IPS-18c (cell line): Measurements from ENCODE around the gene TCP11.
"Not testable (repeated sequence)": the region's sequence is repeated elsewhere in the genome, so short reads cannot be mapped to it uniquely, and the experiment has no call there.

Experiments
- H3K4me3 ChIP-seq: 2 replicates; pipeline ENCODE4 v1.7.0; 2013; ENCODE audit warnings: low read depth, mild to moderate bottlenecking, low read length, moderate library complexity; ENCODE audit not compliant: insufficient read depth
- H3K9me3 ChIP-seq: one replicate; pipeline ENCODE4 v1.6.1; 2013; ENCODE audit warnings: mild to moderate bottlenecking, low read length, moderate library complexity; ENCODE audit not compliant: control insufficient read depth, insufficient read depth

The TCP11 gene

GRCh38 chr6:35158520-35158919, 17.4 kb upstream of the TCP11 start:
- H3K4me3 ChIP-seq, result no peak overlapping the region
- H3K9me3 ChIP-seq, result no peaks in the 10 kb centered on the region

DNA sequence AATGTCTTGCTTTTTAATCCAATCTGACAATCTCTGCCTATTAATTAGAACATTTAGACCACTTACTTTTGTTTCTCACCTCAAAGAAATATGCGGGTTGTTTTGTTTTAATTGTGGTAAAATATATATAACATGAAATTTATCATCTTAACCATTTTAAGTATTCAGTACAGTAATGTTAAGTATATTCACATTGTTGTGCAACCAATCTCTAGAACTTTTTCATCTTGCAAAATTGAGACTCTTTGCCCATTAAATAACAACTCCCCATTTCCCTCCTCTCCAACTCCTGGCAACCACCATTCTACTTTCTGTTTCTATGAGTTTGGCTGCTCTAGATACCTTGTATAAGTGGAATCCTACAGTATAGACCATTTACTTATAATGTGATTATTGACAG, 13.8 kb upstream of the TCP11 start:
- no peaks in the 10 kb centered on the region for H3K9me3 ChIP-seq
- no peak overlapping the region for H3K4me3 ChIP-seq

- Histone ChIP-seq H3K4me3 (no peak overlapping the region), H3K9me3 (no peaks in the 10 kb centered on the region)
Observed at GRCh38 chr6:35154262-35154661, 13.1 kb upstream of the TCP11 start.

DNA sequence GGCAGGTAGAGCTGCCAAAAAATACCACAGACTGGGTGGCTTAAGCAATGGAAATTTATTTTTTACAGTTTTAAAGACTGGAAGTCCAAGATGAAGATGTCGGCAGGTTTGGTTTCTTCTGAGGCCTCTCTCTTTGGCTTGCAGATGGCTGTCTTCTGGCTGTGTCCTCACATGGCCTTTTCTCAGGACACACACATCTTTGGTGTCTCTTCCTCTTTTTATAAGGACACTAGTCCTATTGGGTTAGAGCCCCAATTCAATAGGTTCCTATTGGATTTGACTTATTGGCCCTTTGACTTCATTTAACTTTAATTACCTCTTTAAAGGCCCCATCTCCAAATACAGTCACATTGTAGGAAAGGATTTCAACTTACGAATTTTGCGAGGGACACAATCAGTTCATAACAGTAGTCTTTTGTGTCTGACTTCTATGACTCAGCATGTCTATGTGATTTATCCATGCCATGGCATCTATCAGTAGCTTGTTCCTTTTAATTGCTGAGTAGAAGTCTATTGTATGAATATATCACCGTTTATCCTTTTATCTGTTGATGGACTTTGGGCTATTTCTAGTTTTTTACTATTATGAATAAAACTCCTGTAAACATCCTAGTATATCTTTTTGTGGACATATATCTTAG, 11.0 kb upstream of the TCP11 start:
- Histone ChIP-seq H3K4me3 (no peak overlapping the region), H3K9me3 (no peaks in the 10 kb centered on the region)

- no peak overlapping the region for H3K4me3 ChIP-seq
- no peaks in the 10 kb centered on the region for H3K9me3 ChIP-seq
Observed at GRCh38 chr6:35151466-35151865, 10.3 kb upstream of the TCP11 start.

DNA sequence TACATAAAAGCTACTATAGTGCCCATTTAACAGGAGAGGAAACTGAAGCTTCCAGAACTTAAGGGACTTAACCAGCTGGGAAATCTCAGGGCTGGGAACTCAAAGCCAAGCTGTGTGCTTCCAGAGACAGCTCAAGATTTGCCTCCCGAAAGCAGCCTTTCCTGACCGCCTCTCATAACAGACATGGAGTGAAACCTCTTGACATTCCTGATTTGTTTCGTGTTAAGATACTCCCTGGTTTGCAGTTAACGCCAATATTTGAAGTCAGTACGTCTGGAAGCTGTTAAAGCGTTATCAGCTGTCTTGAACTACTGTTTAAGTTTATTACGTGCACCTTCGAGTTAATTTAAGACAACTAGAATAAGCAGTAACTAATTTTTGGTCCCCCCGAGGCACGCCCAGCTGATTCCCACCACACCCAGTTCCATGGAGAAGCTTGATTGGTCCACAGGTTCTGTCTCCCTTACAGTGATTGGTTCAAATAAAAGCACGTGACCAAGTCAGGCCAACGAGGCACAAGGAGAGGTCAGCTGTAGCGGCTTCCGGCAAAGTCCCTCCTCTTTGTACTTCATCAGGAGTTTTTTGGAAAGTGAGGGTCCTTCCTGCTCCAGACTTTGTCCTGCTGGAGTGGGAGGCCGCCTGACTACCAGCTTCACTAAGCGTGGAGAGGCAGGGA, 8.9 kb upstream of the TCP11 start:
- Histone ChIP-seq H3K4me3 (no peak overlapping the region), H3K9me3 (no peaks in the 10 kb centered on the region)

- Histone ChIP-seq H3K9me3 (no peaks in the 10 kb centered on the region), H3K4me3 (no peak overlapping the region)
Observed at GRCh38 chr6:35148167-35148741, 7.1 kb upstream of the TCP11 start.

- Histone ChIP-seq H3K4me3 (no peak overlapping the region), H3K9me3 (no peaks in the 10 kb centered on the region)
Observed at GRCh38 chr6:35147486-35147885, 6.3 kb upstream of the TCP11 start.

- Histone ChIP-seq H3K4me3 (no peak overlapping the region), H3K9me3 (no peaks in the 10 kb centered on the region)
Observed at GRCh38 chr6:35147026-35147425, 5.9 kb upstream of the TCP11 start.

GRCh38 chr6:35146453-35146852, 5.3 kb upstream of the TCP11 start:
- no peak overlapping the region for H3K4me3 ChIP-seq
- no peaks in the 10 kb centered on the region for H3K9me3 ChIP-seq

- no peaks in the 10 kb centered on the region for H3K9me3 ChIP-seq
Observed at GRCh38 chr6:35145757-35146156, 4.6 kb upstream of the TCP11 start.

GRCh38 chr6:35142588-35143569, 1.7 kb upstream of the TCP11 start:
- H3K9me3 ChIP-seq, result no peaks in the 10 kb centered on the region
- no peak overlapping the region for H3K4me3 ChIP-seq

More at GRCh38 chr6:35145757-35146156, 4.6 kb upstream of the TCP11 start:
- H3K4me3 ChIP-seq, result no peak overlapping the region

GRCh38 chr6:35140639-35141006, 516 bp downstream of the TCP11 start:
- H3K9me3 ChIP-seq, result no peaks in the 10 kb centered on the region
- no peak overlapping the region for H3K4me3 ChIP-seq

GRCh38 chr6:35139924-35140638, 1.1 kb downstream of the TCP11 start:
- Histone ChIP-seq H3K4me3 (no peak overlapping the region), H3K9me3 (no peaks in the 10 kb centered on the region)

DNA sequence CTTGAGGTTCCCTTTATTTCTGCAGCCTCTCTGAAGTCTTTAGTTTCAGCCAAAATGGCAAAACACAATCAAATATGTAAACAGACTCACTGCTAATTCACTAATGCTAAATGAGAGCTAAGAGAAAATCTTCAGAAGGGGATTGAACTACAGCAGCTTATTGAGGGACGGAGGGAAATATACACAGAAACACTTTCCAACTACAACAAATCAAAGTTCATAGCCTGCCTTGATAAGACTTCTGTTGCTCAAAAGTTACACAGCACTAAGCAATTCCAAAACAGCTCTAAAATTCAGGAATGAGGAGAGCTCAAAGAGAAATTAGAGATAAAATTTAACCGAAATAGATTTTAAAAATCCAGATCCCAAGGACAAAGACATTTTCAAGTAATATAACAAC, 1.7 kb downstream of the TCP11 start:
- Histone ChIP-seq H3K4me3 (no peak overlapping the region), H3K9me3 (no peaks in the 10 kb centered on the region)

DNA sequence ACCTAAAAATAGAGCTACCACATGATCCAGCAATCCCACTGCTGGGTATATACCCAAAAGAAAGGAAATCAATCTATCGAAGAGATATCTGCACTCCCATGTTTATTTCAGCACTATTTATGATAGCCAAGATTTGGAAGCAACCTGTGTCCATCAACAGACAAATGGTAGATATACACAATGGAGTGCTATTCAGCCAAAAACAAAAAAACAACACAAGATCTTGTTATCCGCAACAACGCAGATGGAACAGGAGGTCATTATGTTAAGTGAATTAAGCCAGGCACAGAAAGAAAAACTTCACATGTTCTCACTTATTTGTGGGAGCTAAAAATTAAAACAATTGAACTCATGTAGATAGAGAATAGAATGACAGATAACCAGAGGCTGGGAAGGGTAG, 2.9 kb downstream of the TCP11 start:
- H3K9me3 ChIP-seq, H3K4me3 ChIP-seq: not testable (repeated sequence)

DNA sequence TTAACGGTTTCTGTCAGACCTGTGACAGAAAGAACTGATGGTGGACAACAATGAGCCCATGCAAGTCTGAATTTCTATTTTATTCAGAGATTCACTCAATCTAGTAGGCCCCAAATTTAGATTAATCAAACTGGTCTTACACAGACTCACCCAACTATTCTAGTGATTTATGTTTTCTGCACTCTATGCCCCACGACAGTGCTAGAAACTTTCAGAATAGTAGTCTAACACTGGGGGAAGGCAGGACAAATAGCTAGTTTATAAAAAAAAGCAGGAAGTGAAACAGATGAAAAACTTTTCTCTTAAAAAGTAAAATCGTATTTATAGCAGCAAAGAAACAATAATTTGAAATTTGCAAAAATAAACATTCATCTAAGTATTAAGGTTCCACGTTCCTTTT, 5.0 kb downstream of the TCP11 start:
- Histone ChIP-seq H3K4me3 (no peak overlapping the region), H3K9me3 (no peaks in the 10 kb centered on the region)
